GM23338 (cell line): ENCODE results near the gene CHD9. TPM values are rescaled to one million over a fixed set of nuclear protein-coding genes. Genes with fewer than 3 reads are reported as not detected.

Experiments
- ATAC-seq: fragments of 200-7000 bp; cut with Tn5 transposase; 3 replicates; pipeline ENCODE4 v1.9.1; 2020
- DNase-seq: peaks from one replicate; pipeline ENCODE4 v3.0.0-alpha.2; 2015; ENCODE audit warnings: low spot score
- H2AFZ ChIP-seq: fragments of 200-600 bp; sonication (generic); 2 replicates; pipeline ENCODE4 v1.8.0; 2016; ENCODE audit warnings: antibody characterized with exemption, mild to moderate bottlenecking, moderate library complexity
- H3F3A ChIP-seq: fragments of 200-600 bp; sonication (generic); replicated peaks from 2 replicates; pipeline ENCODE4 v1.8.0; 2017; ENCODE audit warnings: antibody characterized with exemption, mixed run types, low read depth
- H3K27ac ChIP-seq: fragments of 200-600 bp; sonication (generic); 2 replicates; pipeline ENCODE4 v1.6.1; 2016; ENCODE audit warnings: low read depth
- H3K27me3 ChIP-seq: fragments of 200-600 bp; sonication (generic); 2 replicates; pipeline ENCODE4 v1.8.0; 2016; ENCODE audit warnings: mild to moderate bottlenecking, mixed run types, moderate library complexity; ENCODE audit not compliant: insufficient read depth
- H3K36me3 ChIP-seq: fragments of 200-600 bp; sonication (generic); 2 replicates; pipeline ENCODE4 v1.8.0; 2016; ENCODE audit warnings: mild to moderate bottlenecking; ENCODE audit not compliant: insufficient read depth
- H3K4me1 ChIP-seq: fragments of 200-600 bp; sonication (generic); 2 replicates; pipeline ENCODE4 v1.8.0; 2016; ENCODE audit warnings: mild to moderate bottlenecking, moderate library complexity; ENCODE audit not compliant: insufficient read depth
- H3K4me2 ChIP-seq: fragments of 200-600 bp; sonication (generic); 2 replicates; pipeline ENCODE4 v1.7.1; 2017; ENCODE audit warnings: mixed run types
- H3K4me3 ChIP-seq: fragments of 200-600 bp; sonication (generic); 2 replicates; pipeline ENCODE4 v1.6.1; 2016; ENCODE audit warnings: mixed run types
- H3K79me2 ChIP-seq: fragments of 200-600 bp; sonication (generic); replicated peaks from 2 replicates; pipeline ENCODE4 v1.8.0; 2017; ENCODE audit warnings: mild to moderate bottlenecking; ENCODE audit not compliant: insufficient read depth
- H3K9me2 ChIP-seq: fragments of 200-600 bp; sonication (generic); 2 replicates; pipeline ENCODE4 v1.8.0; 2017; ENCODE audit not compliant: insufficient read depth
- H4K20me1 ChIP-seq: fragments of 200-600 bp; sonication (generic); replicated peaks from 2 replicates; pipeline ENCODE4 v1.8.0; 2017; ENCODE audit warnings: mild to moderate bottlenecking; ENCODE audit not compliant: insufficient read depth
- H3K27ac Mint-ChIP-seq: 2 replicates; pipeline ENCODE4 v1.8.0; 2020; ENCODE audit warnings: inconsistent platforms, mild to moderate bottlenecking, moderate library complexity, mixed read lengths
- H3K27me3 Mint-ChIP-seq: 3 replicates; pipeline ENCODE4 v1.8.0; 2022; ENCODE audit warnings: low read depth, mild to moderate bottlenecking, moderate library complexity, mixed read lengths, inconsistent platforms; ENCODE audit not compliant: insufficient read depth, poor library complexity
- H3K36me3 Mint-ChIP-seq: 3 replicates; pipeline ENCODE4 v1.8.0; 2021; ENCODE audit warnings: low read depth, mild to moderate bottlenecking, inconsistent platforms, moderate library complexity, mixed read lengths
- H3K4me1 Mint-ChIP-seq: 3 replicates; pipeline ENCODE4 v1.8.0; 2020; ENCODE audit warnings: mild to moderate bottlenecking, inconsistent platforms, mixed read lengths
- H3K4me3 Mint-ChIP-seq: 3 replicates; pipeline ENCODE4 v1.8.0; 2021; ENCODE audit warnings: moderate library complexity, mild to moderate bottlenecking, inconsistent platforms, mixed read lengths
- H3K9me3 Mint-ChIP-seq: 3 replicates; pipeline ENCODE4 v1.8.0; 2020; ENCODE audit warnings: moderate library complexity, mild to moderate bottlenecking, inconsistent platforms, mixed read lengths
- CREB1 ChIP-seq: fragments of 250-450 bp; sonication (Bioruptor Pico); IDR thresholded peaks from 2 replicates; pipeline ENCODE4 v1.5.0; 2020; ENCODE audit warnings: low read depth, mild to moderate bottlenecking, moderate library complexity
- EZH2 ChIP-seq: fragments of 200-600 bp; sonication (generic); IDR thresholded peaks from one replicate; pipeline ENCODE4 v1.8.0; 2017; ENCODE audit warnings: antibody characterized with exemption, mild to moderate bottlenecking, low read depth; ENCODE audit not compliant: unreplicated experiment
- EZH2phosphoT487 ChIP-seq: fragments of 200-600 bp; sonication (generic); IDR thresholded peaks from one replicate; pipeline ENCODE4 v1.8.1; 2018; ENCODE audit warnings: antibody characterized with exemption; ENCODE audit not compliant: unreplicated experiment
- JUNB ChIP-seq: IDR thresholded peaks from one replicate; pipeline ENCODE4 v1.6.1; 2016; ENCODE audit warnings: antibody characterized with exemption; ENCODE audit not compliant: unreplicated experiment
- POLR2AphosphoS5 ChIP-seq: IDR thresholded peaks from 2 replicates; pipeline ENCODE4 v1.6.1; 2016; ENCODE audit warnings: antibody characterized with exemption, low read depth
- STAT1 ChIP-seq: IDR thresholded peaks from one replicate; pipeline ENCODE4 v1.6.1; 2016; ENCODE audit warnings: antibody characterized with exemption; ENCODE audit not compliant: unreplicated experiment
- ZNF114 ChIP-seq: fragments of 250-450 bp; sonication (Bioruptor Pico); IDR thresholded peaks from 2 replicates; pipeline ENCODE4 v1.5.0; 2020; ENCODE audit warnings: mild to moderate bottlenecking, moderate library complexity
- ZNF331 ChIP-seq: fragments of 250-450 bp; sonication (Bioruptor Pico); IDR thresholded peaks from 2 replicates; pipeline ENCODE4 v1.5.0; 2020; ENCODE audit warnings: low read depth, mild to moderate bottlenecking, moderate library complexity
- polyA plus RNA-seq: library from polyadenylated mRNA; unstranded; fragments of >200 nt; fragmentation: Nextera tagmentation; extraction: Ambion mirVana; gene quantifications from 2 replicates; pipeline ENCODE4 v1.2.1, GENCODE V29; 2016
- total RNA-seq: library from RNA; depleted of rRNA; stranded (reverse); fragments of >200 nt; shearing (Covaris generic); gene quantifications from 2 replicates; pipeline ENCODE4 v1.2.3, GENCODE V29; 2014
- TF ChIP-seq, protein P1 (sequence below): IDR thresholded peaks from one replicate; pipeline ENCODE4 v1.6.1; 2018; ENCODE audit warnings: antibody characterized with exemption; ENCODE audit not compliant: unreplicated experiment
- TF ChIP-seq, protein P2 (sequence below): IDR thresholded peaks from 2 replicates; pipeline ENCODE4 v1.6.1; 2016; ENCODE audit warnings: antibody characterized with exemption
- TF ChIP-seq, protein P3 (sequence below), 2 experiments: fragments of 200-600 bp in 1 of 2; sonication (generic) in 1 of 2; conservative IDR thresholded peaks; 2 replicates each; pipeline versions ENCODE4 v1.5.1 to v1.6.1; 2016 to 2017; ENCODE audit warnings: antibody characterized with exemption in 2 of 2, low read depth in 2 of 2, mild to moderate bottlenecking in 2 of 2, moderate library complexity in 1 of 2

Gene CHD9
- total and polyA plus RNA-seq, 2 experiments from 2014 or later, result 18.8 to 46.6 TPM

DNA sequence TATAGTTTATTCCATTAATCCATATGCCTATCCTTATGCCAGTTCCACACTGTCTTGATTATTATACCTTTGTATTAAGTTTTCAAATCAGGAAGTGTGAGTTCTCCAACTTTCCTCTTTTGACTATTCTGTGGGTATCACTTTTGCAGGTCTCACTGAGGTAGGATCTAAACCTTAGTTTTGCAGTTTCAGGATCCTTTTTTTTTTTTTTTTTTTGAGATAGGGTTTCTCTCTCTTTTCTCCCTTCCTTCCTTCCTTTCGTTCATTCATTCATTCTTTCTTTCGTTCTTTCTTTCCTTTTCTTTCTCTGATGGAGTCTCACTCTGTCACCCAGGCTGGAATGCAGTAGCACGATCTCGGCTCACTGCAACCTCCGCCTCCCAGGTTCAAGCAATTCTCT lies 71.6 kb downstream of the CHD9 start:
- no peaks in the 10 kb centered on the region for H3K36me3 ChIP-seq
- no peaks in the 10 kb centered on the region for H3K27me3 ChIP-seq
- H3K9me3 Mint-ChIP-seq, result peaks cover 7% of the 10 kb centered on the region; the same call in 2 of the 3 replicates
- H2AFZ ChIP-seq, result no peak overlapping the region
- peaks cover 7% of the 10 kb centered on the region; the same call in 2 of the 3 replicates for H3K4me1 Mint-ChIP-seq
- peaks cover 7% of the 10 kb centered on the region for H3F3A ChIP-seq
- H3K79me2 ChIP-seq, result no peaks in the 10 kb centered on the region
- H3K27ac ChIP-seq, result no peak overlapping the region
- H3K4me2 ChIP-seq, result no peak overlapping the region
- H3K27ac Mint-ChIP-seq, result no peak overlapping the region
- no peak for ATAC-seq
- no peaks in the 10 kb centered on the region for H4K20me1 ChIP-seq
- H3K4me3 ChIP-seq, result no peak overlapping the region
- H3K4me1 ChIP-seq, result peaks cover 15% of the 10 kb centered on the region
- DNase-seq, result no peak
- TF ChIP-seq, protein P1, sequence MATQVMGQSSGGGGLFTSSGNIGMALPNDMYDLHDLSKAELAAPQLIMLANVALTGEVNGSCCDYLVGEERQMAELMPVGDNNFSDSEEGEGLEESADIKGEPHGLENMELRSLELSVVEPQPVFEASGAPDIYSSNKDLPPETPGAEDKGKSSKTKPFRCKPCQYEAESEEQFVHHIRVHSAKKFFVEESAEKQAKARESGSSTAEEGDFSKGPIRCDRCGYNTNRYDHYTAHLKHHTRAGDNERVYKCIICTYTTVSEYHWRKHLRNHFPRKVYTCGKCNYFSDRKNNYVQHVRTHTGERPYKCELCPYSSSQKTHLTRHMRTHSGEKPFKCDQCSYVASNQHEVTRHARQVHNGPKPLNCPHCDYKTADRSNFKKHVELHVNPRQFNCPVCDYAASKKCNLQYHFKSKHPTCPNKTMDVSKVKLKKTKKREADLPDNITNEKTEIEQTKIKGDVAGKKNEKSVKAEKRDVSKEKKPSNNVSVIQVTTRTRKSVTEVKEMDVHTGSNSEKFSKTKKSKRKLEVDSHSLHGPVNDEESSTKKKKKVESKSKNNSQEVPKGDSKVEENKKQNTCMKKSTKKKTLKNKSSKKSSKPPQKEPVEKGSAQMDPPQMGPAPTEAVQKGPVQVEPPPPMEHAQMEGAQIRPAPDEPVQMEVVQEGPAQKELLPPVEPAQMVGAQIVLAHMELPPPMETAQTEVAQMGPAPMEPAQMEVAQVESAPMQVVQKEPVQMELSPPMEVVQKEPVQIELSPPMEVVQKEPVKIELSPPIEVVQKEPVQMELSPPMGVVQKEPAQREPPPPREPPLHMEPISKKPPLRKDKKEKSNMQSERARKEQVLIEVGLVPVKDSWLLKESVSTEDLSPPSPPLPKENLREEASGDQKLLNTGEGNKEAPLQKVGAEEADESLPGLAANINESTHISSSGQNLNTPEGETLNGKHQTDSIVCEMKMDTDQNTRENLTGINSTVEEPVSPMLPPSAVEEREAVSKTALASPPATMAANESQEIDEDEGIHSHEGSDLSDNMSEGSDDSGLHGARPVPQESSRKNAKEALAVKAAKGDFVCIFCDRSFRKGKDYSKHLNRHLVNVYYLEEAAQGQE, result no peak
- no peak for TF ChIP-seq CREB1
- TF ChIP-seq, protein P2, sequence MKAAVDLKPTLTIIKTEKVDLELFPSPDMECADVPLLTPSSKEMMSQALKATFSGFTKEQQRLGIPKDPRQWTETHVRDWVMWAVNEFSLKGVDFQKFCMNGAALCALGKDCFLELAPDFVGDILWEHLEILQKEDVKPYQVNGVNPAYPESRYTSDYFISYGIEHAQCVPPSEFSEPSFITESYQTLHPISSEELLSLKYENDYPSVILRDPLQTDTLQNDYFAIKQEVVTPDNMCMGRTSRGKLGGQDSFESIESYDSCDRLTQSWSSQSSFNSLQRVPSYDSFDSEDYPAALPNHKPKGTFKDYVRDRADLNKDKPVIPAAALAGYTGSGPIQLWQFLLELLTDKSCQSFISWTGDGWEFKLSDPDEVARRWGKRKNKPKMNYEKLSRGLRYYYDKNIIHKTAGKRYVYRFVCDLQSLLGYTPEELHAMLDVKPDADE, result no peak
- TF ChIP-seq, protein P3, sequence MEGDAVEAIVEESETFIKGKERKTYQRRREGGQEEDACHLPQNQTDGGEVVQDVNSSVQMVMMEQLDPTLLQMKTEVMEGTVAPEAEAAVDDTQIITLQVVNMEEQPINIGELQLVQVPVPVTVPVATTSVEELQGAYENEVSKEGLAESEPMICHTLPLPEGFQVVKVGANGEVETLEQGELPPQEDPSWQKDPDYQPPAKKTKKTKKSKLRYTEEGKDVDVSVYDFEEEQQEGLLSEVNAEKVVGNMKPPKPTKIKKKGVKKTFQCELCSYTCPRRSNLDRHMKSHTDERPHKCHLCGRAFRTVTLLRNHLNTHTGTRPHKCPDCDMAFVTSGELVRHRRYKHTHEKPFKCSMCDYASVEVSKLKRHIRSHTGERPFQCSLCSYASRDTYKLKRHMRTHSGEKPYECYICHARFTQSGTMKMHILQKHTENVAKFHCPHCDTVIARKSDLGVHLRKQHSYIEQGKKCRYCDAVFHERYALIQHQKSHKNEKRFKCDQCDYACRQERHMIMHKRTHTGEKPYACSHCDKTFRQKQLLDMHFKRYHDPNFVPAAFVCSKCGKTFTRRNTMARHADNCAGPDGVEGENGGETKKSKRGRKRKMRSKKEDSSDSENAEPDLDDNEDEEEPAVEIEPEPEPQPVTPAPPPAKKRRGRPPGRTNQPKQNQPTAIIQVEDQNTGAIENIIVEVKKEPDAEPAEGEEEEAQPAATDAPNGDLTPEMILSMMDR (conservative IDR thresholded peaks at IDR 0.05; ENCODE audit: low read depth in 2 of 2), result no peak
- no peak for TF ChIP-seq JUNB
- no peak for TF ChIP-seq POLR2AphosphoS5
- no peak for TF ChIP-seq EZH2
- no peak for TF ChIP-seq STAT1
- TF ChIP-seq ZNF114 (CRISPR knock-in tag), result no peak
- TF ChIP-seq ZNF331 (CRISPR knock-in tag), result no peak
- no peak for TF ChIP-seq EZH2phosphoT487
- H3K27me3 Mint-ChIP-seq, result peaks cover 2% of the 10 kb centered on the region
- H3K9me2 ChIP-seq, result no peaks in the 10 kb centered on the region
- peaks cover 7% of the 10 kb centered on the region for H3K36me3 Mint-ChIP-seq
- no peak overlapping the region for H3K4me3 Mint-ChIP-seq
